ENCODE data around the gene IGFL3. TPM values are rescaled to one million over a fixed set of nuclear protein-coding genes. Genes with fewer than 3 reads are reported as not detected.

IGFL3 gene
- 0.27 to 0.32 TPM in 2 of 5 replicates, not detected in the others for total RNA-seq (2022; extraction: Qiagen RNA extraction; ENCODE audit: low read depth)

DNA sequence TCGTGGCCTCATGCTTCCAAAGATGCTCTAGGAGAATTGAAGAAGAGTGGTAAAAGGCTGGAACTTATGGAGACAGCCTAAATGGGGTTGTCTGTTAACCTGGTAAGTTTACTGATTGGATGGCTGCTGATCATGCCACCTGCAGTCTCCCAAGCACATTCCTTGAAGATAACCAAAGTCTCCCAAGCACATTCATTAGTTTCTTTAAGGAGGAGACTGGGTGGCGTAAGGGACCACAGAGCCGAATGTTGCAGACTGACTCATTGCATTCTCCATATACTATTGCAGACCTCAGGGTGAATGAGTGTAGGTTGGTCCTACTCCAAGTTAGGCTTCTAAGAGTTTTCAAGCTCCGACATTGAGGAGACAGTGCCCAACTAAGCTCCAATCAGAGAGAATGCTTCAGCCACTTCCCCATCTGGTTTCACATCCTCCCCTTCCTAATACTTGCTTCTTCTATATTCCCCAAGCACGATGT lies at the start of gene IGFL3:
Gene IGFL3 (minus strand): TSS at position 51 of the 478 bp plus-strand sequence. CDS start 39 bp downstream, at position 12.

DNA sequence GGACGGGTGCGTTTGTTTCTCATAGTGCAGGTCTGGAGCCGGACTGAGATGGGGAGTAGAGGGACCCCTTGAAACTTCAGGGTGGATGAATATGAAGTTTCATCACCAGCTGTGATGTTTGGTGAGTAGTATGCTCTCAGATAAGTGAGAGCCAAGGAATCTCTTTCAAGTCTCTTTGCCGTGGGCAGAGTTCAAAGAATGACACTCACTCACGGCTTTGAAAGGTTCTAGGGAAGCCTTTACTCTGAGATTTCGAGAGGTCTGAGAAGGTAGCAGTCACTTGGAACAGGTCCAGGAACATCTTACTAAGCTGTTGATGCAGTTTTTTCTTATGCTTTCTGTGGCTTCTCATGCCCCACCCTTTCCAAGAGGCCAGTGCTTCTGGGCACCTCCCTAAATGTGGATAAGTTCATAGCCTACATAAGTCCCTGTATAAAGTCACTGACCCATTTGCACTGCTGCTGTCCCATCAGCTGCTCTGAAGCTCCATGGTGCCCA lies 23.4 kb upstream of the IGFL3 start, which contains the start of gene IGFL2:
Gene IGFL2 (plus strand): TSS at position 448 of the 498 bp plus-strand sequence. CDS start 41 bp downstream, at position 489.

Other genes starting within 250 kb of the IGFL3 start
- gene IRF2BP1, start 238.5 kb downstream of the IGFL3 start, total RNA-seq (2022; extraction: Qiagen RNA extraction; ENCODE audit: low read depth) = 21.6 to 38.9 TPM (median 35.1 TPM) in 5 replicates
- gene MYPOP, start 222.1 kb downstream of the IGFL3 start, total RNA-seq (2022; extraction: Qiagen RNA extraction; ENCODE audit: low read depth) = 5.9 to 11.3 TPM (median 9.3 TPM) in 5 replicates
- gene NANOS2, start 209.9 kb downstream of the IGFL3 start, total RNA-seq (2022; extraction: Qiagen RNA extraction; ENCODE audit: low read depth) = not detected in 5 replicates
- gene NOVA2, start 150.8 kb downstream of the IGFL3 start, total RNA-seq (2022; extraction: Qiagen RNA extraction; ENCODE audit: low read depth) = 0.08 to 0.19 TPM (median 0.11 TPM) in 5 replicates
- gene CCDC61, start 129.2 kb downstream of the IGFL3 start, total RNA-seq (2022; extraction: Qiagen RNA extraction; ENCODE audit: low read depth) = 3.0 to 6.4 TPM (median 4.6 TPM) in 5 replicates
- gene PGLYRP1, start 101.6 kb downstream of the IGFL3 start, total RNA-seq (2022; extraction: Qiagen RNA extraction; ENCODE audit: low read depth) = not detected in 5 replicates
- 0.38 to 0.78 TPM (median 0.51 TPM) in 5 replicates for gene IGFL4, start 83.7 kb downstream of the IGFL3 start, total RNA-seq (2022; extraction: Qiagen RNA extraction; ENCODE audit: low read depth)
- gene IGFL2, start 23.6 kb upstream of the IGFL3 start, total RNA-seq (2022; extraction: Qiagen RNA extraction; ENCODE audit: low read depth) = 0.56 to 0.83 TPM (median 0.67 TPM) in 4 of 5 replicates, not detected in the other
- gene IGFL1, start 105.1 kb upstream of the IGFL3 start, total RNA-seq (2022; extraction: Qiagen RNA extraction; ENCODE audit: low read depth) = 2.2 to 3.1 TPM (median 2.6 TPM) in 5 replicates
- not detected in 5 replicates for gene HIF3A, start 172.4 kb upstream of the IGFL3 start, total RNA-seq (2022; extraction: Qiagen RNA extraction; ENCODE audit: low read depth)
- gene PPP5C, start 222.4 kb upstream of the IGFL3 start, total RNA-seq (2022; extraction: Qiagen RNA extraction; ENCODE audit: low read depth) = 80.5 to 88.2 TPM (median 82.1 TPM) in 5 replicates